Right ventricle myocardium superior (tissue), 1 donor: ENCODE data around the gene MECP2. TPM values are rescaled to one million over a fixed set of nuclear protein-coding genes. Genes with fewer than 3 reads are reported as not detected.

Experiments
- ATAC-seq: fragments of 200-7000 bp; cut with Tn5 transposase; one replicate; pipeline ENCODE4 v1.9.1; 2020; ENCODE audit warnings: mild to moderate bottlenecking; ENCODE audit not compliant: poor library complexity
- DNase-seq: peaks from one replicate; pipeline ENCODE4 v3.0.0-alpha.2; 2020
- intact Hi-C: fragments of 100-400 bp; cut with DNase I; formaldehyde crosslinking; loops from one replicate; pipeline ENCODE4 v1.11.2; 2022
- total RNA-seq: library from RNA; stranded (reverse); fragmentation: NEBNext Ultra II Directional; extraction: Animal tissue kit (Norgen Biotek cat#: 25700); gene quantifications from one replicate; pipeline ENCODE4 v1.2.1, GENCODE V29; 2021
- donor health status: DM: no; HTN: yes; CAD: no; lungs with severe emphysema.

The MECP2 gene
- total RNA-seq, 1 donor from 2014 or later, result 30.5 TPM

DNA sequence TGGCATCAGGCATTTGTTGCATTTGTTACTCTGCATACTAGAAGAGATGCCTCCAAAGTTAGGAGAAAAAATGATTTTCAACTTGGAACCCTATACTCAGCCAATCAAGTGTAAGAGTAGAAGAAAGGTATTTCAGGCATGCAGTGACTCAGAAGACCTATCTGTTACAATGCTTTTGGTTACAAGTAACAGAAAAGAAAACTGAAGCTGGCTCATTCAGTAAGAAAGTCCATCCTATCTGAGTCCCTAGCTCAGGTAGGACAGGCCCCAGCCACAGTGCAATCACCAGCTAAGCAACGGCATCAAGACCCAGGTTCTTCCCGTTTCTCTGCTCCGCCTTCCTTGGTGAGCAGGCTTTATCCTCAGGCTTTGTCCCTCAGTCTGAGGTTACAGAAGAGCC is 23.3 kb downstream of the MECP2 start:
- DNase-seq (no peak), ATAC-seq (no peak)
- intact Hi-C loops, result no loop called here

GRCh38 chrX:154072192-154072591 is 25.3 kb downstream of the MECP2 start:
- no peak for ATAC-seq
- no peak for DNase-seq
- intact Hi-C loops, result no loop called here

DNA sequence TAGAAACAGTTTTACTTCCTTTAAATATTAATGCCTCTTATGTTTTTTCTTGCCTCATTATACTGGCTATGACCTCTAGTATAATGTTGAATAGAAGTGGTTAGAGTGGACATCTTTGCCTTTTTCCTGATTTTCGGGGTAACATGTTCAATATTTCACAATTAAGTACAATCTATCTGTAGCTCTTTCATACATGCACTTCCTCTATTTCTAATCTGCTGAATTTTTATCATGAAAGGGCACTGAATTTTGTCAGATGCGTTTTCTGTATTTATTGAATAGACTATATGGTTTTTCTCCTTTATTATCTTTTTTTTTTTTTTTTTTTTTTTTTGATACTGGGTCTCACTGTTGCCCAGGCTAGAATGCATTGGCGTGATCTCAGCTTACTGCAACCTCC is 29.0 kb downstream of the MECP2 start:
- DNase-seq (no peak), ATAC-seq (no peak)
- intact Hi-C loops, result no loop called here

DNA sequence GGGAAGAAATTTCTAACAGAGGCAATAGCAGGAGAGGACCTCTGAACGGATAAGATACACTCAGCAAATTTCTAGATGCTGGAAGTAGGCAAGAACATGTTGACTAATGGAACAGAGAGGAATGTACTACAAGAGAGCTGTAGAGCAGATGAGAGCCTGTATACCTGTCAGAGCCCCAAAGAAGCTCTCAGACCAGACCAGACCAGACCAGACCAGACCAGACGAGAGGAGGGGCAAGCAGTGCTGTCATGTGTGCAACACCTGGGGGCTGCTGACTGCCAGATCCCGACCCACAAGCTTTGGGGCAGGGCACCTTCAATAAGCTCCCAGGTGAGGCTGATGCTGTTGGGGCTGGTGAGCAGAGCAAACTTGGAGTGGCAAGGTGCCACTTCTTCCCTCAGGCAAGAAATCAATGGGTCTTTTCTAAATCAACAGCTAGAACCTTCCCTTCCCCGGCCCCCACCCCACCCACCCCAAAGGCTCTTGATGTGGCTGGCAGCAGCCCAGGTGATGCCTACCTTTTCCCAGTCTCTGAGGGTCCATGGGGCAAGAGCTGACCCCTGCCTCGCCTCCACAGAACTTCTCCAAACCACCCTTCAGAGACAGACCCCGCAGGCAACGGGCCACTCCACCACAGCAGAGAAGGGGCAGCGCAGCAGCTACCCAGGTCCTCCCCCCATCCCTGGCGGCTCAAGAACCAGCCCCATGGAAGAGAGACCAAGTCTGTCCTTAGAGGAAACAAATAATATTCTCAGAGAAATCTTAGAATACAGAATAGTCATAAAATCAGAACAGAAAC is 32.7 kb downstream of the MECP2 start:
- no peak for DNase-seq
- intact Hi-C loops, result no loop called here
- ATAC-seq, result no peak

- no peak for DNase-seq
- intact Hi-C loops, result no loop called here
- no peak for ATAC-seq
These were observed 34.3 kb downstream of the MECP2 start for GRCh38 chrX:154063234-154063633.

GRCh38 chrX:154061801-154062200 is 35.7 kb downstream of the MECP2 start:
- intact Hi-C loops, result no loop called here
- ATAC-seq (no peak), DNase-seq (no peak)

GRCh38 chrX:154059729-154060245 is 37.7 kb downstream of the MECP2 start:
- DNase-seq, result no peak
- intact Hi-C loops, result no loop called here
- no peak for ATAC-seq

GRCh38 chrX:154059231-154059630 is 38.3 kb downstream of the MECP2 start:
- DNase-seq, result no peak
- no peak for ATAC-seq
- intact Hi-C loops, result no loop called here

- intact Hi-C loops, result no loop called here
- DNase-seq, result no peak
- ATAC-seq, result no peak
These were observed 39.1 kb downstream of the MECP2 start for GRCh38 chrX:154058214-154058997.

DNA sequence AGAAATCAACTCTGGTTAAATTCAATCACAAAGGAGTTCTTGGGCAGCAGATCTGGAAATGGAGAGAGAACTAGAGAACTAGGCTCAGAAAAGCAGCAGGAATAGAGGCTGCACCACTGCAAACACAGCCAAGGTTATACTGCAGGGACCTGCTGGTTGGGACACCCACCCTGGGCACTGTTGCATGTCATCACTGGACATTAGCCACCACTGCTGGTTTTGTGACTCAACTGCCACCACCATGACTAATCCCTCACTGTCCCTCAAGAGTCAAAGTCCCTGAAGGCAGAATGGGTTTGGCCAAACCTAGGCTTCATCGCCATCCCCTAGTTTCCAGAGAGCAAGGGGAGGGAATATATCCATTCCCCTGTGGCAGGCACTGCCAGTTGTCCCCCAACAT is 39.7 kb downstream of the MECP2 start:
- ATAC-seq (no peak), DNase-seq (no peak)
- intact Hi-C loops, result no loop called here

DNA sequence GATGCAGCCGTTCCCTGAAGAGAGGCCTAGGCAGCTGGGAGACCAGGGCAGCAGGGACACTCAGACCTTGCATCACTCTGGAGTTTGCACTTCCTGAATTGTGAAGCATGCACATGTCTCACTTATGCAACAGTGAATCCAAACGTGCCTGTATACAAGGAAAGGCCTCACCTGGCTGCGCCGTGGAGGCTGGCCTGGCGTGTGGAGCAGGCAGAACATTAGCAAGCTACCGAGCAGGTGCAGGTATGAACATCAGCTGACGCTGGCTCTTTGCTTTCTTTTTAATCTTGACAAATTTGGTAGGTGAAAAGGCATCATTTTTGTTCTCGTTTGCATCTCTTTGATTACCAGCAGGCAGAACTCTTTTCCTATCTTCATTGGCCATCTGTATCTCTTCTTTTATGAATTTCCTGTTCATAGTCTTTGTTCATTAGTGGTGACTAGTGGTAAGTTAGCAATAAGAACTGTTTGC is 40.7 kb downstream of the MECP2 start:
- ATAC-seq, result peak; percentile 45
- intact Hi-C loops, result no loop called here

GRCh38 chrX:154051201-154051810 is 46.2 kb downstream of the MECP2 start:
- DNase-seq (peak; percentile 70), ATAC-seq (peak; percentile 47)
- intact Hi-C loops, result loop anchor here (5.0 kb wide), 1 partner anchor 34 kb away; the partner anchor contains the start of gene IRAK1

More for the DNA sequence above, 40.7 kb downstream of the MECP2 start:
- no peak for DNase-seq

DNA sequence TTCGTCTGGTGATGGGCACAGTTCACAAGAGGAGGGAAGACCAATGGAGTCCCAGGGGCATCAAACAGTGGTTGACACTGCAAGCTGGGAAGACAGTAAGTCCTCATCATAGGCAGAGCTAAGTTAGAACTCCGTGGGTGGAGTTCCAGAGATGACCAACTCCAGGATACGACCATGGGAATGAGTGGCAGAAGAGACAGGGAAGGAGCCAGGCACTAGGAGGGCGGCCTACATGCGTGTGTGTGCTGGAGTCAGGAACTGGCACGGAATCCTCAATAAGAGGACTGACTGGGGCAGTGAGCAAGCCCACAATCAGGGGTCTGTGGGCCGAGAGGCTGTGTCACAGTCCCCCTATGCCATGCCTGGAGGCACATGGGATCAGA is 47.4 kb downstream of the MECP2 start:
- intact Hi-C loops, result loop anchor here (5.0 kb wide), 1 partner anchor 33 kb away; the partner anchor contains the start of gene IRAK1
- no peak for ATAC-seq
- DNase-seq, result no peak

DNA sequence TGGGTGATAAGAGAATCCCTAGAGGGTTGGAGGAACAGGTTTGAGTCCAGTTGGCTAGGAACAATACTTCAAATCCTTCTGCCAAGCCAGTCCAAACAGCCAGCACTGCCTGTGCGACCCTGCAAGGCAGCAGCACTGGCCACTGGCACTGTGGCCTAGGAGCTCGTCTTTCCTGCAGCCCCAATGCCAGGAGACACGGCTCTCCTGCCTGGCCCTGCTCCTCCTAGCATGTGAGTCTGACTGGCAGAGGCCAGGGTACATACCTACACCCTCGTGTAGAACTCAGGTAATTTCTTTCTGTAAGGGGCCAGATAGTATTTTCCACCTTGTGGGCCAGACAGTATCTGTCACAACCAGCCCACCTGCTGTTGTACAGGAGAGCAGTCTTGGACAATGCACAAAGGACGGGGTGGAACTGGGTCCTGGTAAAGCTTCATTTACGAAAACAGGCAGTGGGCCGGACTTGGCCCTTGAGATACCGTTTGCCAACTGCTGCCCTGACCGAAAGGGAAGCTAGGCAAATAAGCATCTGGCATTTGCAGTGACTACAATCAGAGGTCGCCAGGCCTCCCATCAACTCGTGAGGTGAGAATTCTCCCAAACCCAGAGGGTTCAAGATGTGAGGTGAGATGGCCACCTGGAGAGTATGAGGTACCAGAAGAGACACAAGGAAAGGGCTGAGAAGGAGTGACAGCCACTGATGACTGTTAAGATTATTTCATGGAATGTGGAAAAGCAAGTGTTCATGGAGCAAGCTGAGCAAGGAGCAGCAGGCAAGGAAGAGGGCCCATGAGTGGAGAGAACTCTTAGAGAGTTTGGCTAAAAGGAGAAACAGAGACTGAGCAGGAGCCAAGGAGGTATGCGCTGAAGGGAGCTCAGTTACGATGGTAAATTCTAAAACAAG is 48.1 kb downstream of the MECP2 start:
- intact Hi-C loops, result loop anchor here (5.0 to 10.0 kb wide), 2 partner anchors 32 to 45 kb away; partner anchors contain the start of genes IRAK1 and MECP2
- ATAC-seq, result peak; percentile 7
- DNase-seq, result no peak

DNA sequence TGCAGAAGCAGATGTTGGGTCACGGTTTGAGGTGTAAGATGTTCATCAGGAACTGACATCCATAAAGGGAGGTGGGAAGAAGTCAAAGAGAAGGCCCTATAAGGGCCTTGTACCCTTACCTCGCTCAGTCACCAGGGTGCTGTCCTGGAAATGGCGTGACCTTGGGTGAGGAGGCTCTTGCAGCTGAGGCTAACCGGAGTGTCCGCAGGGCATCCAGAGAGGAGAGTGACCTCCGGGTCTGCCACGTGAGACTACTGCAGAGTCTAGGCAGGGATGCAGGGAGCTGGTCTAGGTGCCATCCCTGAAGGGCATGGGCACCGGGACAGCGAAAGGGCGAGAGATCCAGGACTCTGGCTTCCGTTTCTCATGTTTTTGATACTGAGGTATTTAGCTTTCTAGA is 49.1 kb downstream of the MECP2 start:
- no peak for ATAC-seq
- intact Hi-C loops, result loop anchor here (10.0 kb wide), 1 partner anchor 46 kb away; the partner anchor contains the start of gene MECP2
- DNase-seq, result no peak

DNA sequence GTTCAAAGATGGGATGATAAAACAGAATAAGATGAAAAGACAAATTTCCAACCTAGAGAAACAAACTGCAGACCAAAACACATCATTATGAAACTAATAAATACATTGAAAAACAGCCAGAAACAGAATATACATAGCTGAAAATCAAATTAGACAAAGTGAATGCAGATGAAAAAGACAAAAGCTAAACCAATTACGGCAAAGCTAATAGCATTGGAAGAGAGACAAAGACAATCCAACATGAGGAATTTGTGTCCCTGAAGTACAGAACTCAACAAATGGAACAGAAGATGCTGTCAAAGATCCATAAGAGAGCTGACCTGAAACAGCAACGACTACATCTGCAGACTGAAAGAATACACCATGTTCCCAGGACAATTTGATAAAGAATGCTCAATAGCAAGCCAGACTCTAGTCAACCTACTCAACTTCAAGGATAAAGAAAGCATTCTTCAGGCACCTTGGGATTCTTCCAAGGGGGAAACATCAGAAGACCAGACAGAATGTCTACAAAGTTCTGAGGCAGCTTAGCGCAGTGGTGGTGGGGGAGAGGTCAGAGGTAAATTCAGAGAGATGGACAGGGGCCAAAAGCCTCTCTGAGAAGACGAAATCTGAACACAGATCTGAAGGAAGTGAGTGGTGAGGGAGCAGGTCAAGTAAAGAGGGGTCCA is 50.4 kb downstream of the MECP2 start:
- intact Hi-C loops, result loop anchor here (10.0 kb wide), 1 partner anchor 48 kb away; the partner anchor contains the start of gene MECP2
- DNase-seq (no peak), ATAC-seq (no peak)

- DNase-seq (peak; percentile 60), ATAC-seq (peak; percentile 66)
- intact Hi-C loops, result loop anchor here (10.0 kb wide), 1 partner anchor 49 kb away; the partner anchor contains the start of gene MECP2
These were observed 51.3 kb downstream of the MECP2 start for GRCh38 chrX:154046031-154046781.
